Measurements from ENCODE around the gene ADAM33.

Gene ADAM33

GRCh38 chr20:3681931-3682781 is at the start of gene ADAM33:
TSS of gene ADAM33 (minus strand) at chr20:3682010. CDS start at chr20:3682004, 6 bp downstream.
- no peak for DNase-seq

- DNase-seq = no peak
Measured at GRCh38 chr20:3730803-3731672, 49.2 kb upstream of the ADAM33 start.

GRCh38 chr20:3729811-3730540 is 48.2 kb upstream of the ADAM33 start:
- no peak for DNase-seq

- no peak for DNase-seq
Measured at GRCh38 chr20:3729378-3729777, 47.6 kb upstream of the ADAM33 start.

GRCh38 chr20:3728876-3729275 is 47.1 kb upstream of the ADAM33 start:
- no peak for DNase-seq

GRCh38 chr20:3728354-3728753 is 46.5 kb upstream of the ADAM33 start:
- DNase-seq = no peak

- no peak for DNase-seq
Measured at GRCh38 chr20:3727401-3728021, 45.7 kb upstream of the ADAM33 start.

GRCh38 chr20:3724356-3724755 is 42.5 kb upstream of the ADAM33 start:
- no peak for DNase-seq

GRCh38 chr20:3723284-3723683 is 41.5 kb upstream of the ADAM33 start:
- DNase-seq = no peak

- no peak for DNase-seq
Measured at GRCh38 chr20:3721912-3722311, 40.1 kb upstream of the ADAM33 start.

GRCh38 chr20:3720626-3721025 is 38.8 kb upstream of the ADAM33 start:
- no peak for DNase-seq

- DNase-seq = no peak
Measured at GRCh38 chr20:3720068-3720467, 38.3 kb upstream of the ADAM33 start.

GRCh38 chr20:3719046-3719445 is 37.2 kb upstream of the ADAM33 start:
- DNase-seq = no peak

- DNase-seq = peak; percentile 80
Measured at GRCh38 chr20:3716195-3716834, 34.5 kb upstream of the ADAM33 start.

- DNase-seq = no peak
Measured at GRCh38 chr20:3714092-3714491, 32.3 kb upstream of the ADAM33 start.

GRCh38 chr20:3712279-3712873 is 30.6 kb upstream of the ADAM33 start, which contains the start of gene SIGLEC1:
TSS of gene SIGLEC1 (minus strand) at chr20:3712600. CDS start at chr20:3707128, 5,472 bp downstream.
- DNase-seq = peak; percentile 44

- DNase-seq = no peak
Measured at GRCh38 chr20:3711484-3711941, 29.7 kb upstream of the ADAM33 start.

- peak; percentile 77 for DNase-seq
Measured at GRCh38 chr20:3710703-3711483, 29.1 kb upstream of the ADAM33 start.

- DNase-seq = no peak
Measured at GRCh38 chr20:3710011-3710466, 28.2 kb upstream of the ADAM33 start.

- DNase-seq = no peak
Measured at GRCh38 chr20:3707508-3707899, 25.7 kb upstream of the ADAM33 start.

Measured in hematopoietic multipotent progenitor cell treated with erythropoietin and hydrocortisone succinate and interleukin-3 and kit ligand, for 4 days (in vitro differentiated cells).